ENCODE results near the gene WWC2.

The WWC2 gene

GRCh38 chr4:183098723-183099536 is at the start of gene WWC2:
TSS of gene WWC2 (plus strand) at chr4:183099257. CDS start at chr4:183099492, 235 bp downstream.
- DNase-seq (ENCODE audit: low spot score): peak; percentile 48

- no peak for DNase-seq (ENCODE audit: low spot score)
Measured at GRCh38 chr4:183053681-183054080, 45.4 kb upstream of the WWC2 start.

GRCh38 chr4:183057255-183057654 is 41.8 kb upstream of the WWC2 start:
- no peak for DNase-seq (ENCODE audit: low spot score)

GRCh38 chr4:183059797-183060196 is 39.3 kb upstream of the WWC2 start:
- no peak for DNase-seq (ENCODE audit: low spot score)

GRCh38 chr4:183068502-183068901 is 30.6 kb upstream of the WWC2 start:
- DNase-seq (ENCODE audit: low spot score): no peak

DNA sequence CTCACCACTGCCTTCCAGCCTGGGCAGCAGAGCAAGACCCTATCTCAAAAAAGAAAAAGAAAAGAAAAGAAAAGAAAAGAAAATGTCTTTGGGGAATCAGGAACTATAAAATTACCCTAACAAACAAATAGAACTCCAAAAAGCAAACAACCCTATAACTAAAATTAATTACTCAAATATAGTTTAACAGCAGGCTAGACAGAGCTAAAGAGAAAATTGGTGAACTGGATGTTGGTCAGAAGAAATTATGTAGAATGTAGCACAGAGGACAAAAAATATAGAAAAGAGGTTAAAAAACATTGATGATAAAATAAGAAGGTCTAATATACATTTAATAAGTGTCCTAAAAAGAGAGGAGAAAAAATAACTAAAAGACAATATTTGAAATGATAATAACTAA is 27.8 kb upstream of the WWC2 start:
- DNase-seq (ENCODE audit: low spot score): no peak

DNA sequence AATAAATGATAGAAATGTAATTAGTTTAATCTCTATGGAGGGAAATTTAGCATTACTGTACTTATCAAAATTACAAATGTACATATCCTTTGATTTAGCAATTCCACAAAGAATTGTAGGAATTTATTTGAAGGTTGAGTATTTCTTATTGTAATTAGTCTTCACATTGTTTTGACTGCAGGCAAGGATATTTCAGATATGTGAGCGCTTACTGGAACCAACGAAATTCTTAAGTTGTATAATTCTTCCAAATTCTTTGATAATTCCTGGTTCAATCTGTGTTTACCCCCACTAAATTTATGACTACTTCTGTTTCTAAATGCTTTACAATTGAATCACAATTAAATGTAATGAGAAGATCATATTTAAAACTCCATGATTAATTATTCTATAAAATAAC is 26.9 kb upstream of the WWC2 start:
- no peak for DNase-seq (ENCODE audit: low spot score)

DNA sequence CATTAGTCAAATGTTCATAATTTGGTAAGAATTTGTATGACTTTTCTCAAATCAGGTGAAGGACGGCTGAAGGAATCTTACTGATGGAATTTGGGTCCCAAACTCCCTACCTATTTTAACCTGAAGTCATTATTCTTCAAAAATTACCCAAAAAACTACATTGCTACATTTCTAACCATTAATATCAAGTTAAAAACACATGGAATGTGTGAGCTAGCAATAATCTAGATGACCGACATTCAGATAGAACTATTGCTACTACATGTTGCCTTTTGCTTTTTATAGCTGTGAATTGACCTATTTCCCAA is 25.3 kb upstream of the WWC2 start:
- DNase-seq (ENCODE audit: low spot score): no peak

GRCh38 chr4:183074288-183074990 is 24.6 kb upstream of the WWC2 start:
- DNase-seq (ENCODE audit: low spot score): no peak

- DNase-seq (ENCODE audit: low spot score): no peak
Measured at GRCh38 chr4:183078634-183079033, 20.4 kb upstream of the WWC2 start.

DNA sequence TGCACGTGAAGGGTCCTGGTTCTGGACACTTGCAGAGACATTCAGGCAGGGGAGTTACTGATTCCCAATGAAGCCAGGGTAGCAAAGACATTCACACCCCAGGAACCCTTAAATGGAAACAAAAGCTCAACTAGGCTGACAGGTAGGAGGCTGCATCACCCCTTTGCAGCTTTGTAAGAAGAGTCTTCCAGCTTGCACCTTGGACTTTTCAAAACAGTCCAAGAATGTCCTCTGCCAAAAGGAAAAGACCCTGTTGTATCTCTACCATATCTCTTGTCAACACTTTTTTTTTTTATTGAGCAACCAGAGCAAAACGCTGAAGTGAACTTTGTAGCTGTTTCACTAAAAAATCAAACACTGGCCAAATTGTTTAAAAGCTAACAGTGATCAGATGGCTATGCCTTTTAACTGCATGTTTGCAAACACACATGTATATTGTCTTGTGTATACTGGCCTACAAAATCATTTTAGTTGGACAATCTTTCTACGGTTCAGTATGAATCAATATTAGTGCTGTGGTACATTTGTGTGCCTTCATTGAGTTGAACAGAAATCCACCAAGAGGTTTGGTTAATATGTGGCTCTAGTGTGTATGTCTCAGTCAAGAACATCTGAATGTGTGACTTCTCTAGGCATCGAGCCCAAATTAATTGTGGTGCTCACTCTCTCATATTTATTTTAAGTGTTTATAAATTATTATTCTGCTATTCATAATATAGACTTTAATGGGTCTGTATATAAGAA is 18.5 kb upstream of the WWC2 start:
- DNase-seq (ENCODE audit: low spot score): no peak

GRCh38 chr4:183081116-183081469 is 18.0 kb upstream of the WWC2 start:
- no peak for DNase-seq (ENCODE audit: low spot score)

- no peak for DNase-seq (ENCODE audit: low spot score)
Measured at GRCh38 chr4:183082053-183082452, 17.0 kb upstream of the WWC2 start.

GRCh38 chr4:183094393-183095198 is 4.5 kb upstream of the WWC2 start:
- no peak for DNase-seq (ENCODE audit: low spot score)

- no peak for DNase-seq (ENCODE audit: low spot score)
Measured at GRCh38 chr4:183095199-183095512, 3.9 kb upstream of the WWC2 start.

- no peak for DNase-seq (ENCODE audit: low spot score)
Measured at GRCh38 chr4:183096276-183096965, 2.6 kb upstream of the WWC2 start.

DNA sequence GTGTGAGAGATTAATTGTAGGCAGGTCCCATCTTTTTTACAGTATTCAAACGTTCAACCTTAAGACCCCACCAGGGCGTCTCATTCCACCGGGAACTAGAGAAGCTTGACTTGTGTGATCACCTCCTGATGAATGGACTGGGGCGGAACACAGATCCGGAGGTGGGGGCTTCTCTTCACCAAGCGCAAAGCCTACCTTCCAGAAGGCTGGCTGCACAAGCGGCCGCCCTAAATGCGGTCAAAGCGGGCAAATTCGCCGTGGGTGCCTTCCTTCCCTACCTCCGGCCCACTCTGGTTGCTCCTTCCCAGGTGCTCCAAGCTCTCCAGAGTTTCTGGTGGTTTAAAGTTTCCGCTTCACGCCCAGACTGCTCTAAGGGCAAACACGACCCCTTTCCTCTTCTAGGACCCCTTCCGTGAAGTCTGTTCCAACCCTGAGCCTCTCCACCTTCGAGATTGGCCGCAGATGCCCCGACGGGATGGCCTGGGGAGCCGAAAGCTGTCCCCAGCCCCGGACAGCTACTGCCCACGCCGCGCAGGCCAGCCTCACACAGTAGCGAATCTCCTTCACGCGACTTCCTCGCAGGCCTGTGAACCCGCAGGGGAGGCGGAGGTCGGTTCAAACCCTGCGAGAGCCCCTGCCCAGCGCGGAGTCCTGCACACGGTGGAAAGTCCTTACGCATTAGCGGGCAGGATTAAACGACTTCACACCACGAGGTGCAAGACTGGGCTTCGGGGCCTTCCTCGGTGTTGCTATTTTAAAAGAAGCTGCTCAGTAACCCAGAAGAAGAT is 1.6 kb upstream of the WWC2 start:
- DNase-seq (ENCODE audit: low spot score): no peak

GRCh38 chr4:183098019-183098722 is 886 bp upstream of the WWC2 start:
- peak; percentile 18 for DNase-seq (ENCODE audit: low spot score)

DNA sequence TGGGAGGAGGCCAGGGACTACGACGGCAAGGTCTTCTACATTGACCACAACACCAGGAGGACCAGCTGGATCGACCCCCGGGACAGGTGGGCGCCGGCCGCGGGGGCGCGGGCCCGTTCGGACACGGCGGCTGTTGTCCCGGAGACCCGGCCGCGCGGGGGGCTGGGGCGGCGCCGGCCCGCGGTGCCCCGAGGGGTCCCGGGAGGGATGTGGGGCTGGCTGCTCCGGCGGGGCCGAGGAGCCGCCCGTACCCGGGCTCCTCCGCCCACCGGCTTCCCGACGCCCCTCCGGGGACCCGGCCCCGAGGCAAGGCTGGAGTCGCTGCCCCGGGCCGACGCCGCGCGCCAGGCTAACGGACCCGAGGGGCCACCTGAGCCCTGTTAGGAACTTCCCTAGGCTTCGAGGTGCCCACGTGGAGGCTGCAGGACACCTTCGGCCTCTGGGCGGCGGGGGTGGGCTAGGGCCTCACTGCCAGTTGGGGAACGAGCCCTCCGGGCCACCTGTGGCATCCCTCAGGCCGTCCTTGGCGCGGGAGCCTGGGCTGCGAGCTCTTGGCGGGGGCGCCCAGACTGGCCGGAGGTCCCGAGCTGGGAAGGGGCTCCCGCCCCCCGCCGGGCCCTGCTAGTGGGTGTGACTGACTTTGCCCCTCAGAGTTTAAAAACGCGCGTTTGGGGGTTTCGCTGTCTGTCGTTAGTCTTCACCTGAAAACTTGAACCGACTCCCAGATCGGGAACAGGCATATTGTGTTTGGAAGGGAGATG is 660 bp downstream of the WWC2 start:
- peak; percentile 13 for DNase-seq (ENCODE audit: low spot score)

DNA sequence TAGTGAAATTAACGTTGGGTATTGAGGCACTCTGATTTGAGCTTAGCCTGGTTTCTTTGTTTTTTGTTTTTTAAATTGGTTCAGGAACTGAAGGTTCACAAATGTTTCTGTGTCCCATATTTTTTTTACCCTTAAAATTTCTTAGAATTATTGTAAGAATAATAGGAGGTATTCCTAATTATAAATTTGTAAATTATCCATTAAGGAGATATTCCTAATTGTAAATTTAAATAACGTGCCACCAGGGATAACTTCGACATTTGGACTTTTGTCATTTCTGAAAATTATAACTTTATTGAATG is 1.2 kb downstream of the WWC2 start:
- DNase-seq (ENCODE audit: low spot score): no peak
